Left ventricle myocardium inferior (tissue), 1 donor: ENCODE measurements around the gene SESTD1. TPM values are rescaled to one million over a fixed set of nuclear protein-coding genes. Genes with fewer than 3 reads are reported as not detected.
A peak's percentile ranks its signal among the peaks of the same experiment; 100 is the strongest.
"Not testable (repeated sequence)": the region's sequence is repeated elsewhere in the genome, so short reads cannot be mapped to it uniquely, and the experiment has no call there.

Source experiments
- DNase-seq: peaks from one replicate; pipeline ENCODE4 v3.0.0-alpha.2; 2020
- H3K27ac ChIP-seq: fragments of 200-600 bp; replicated peaks from 2 replicates; pipeline ENCODE4 v1.8.0; 2021
- H3K27me3 ChIP-seq: fragments of 200-600 bp; 2 replicates; pipeline ENCODE4 v1.8.0; 2021; ENCODE audit warnings: low read depth
- H3K36me3 ChIP-seq: fragments of 200-600 bp; 2 replicates; pipeline ENCODE4 v1.8.0; 2021
- H3K4me1 ChIP-seq: fragments of 200-600 bp; 2 replicates; pipeline ENCODE4 v1.8.0; 2021
- H3K4me3 ChIP-seq: fragments of 200-600 bp; 2 replicates; pipeline ENCODE4 v1.8.0; 2021; ENCODE audit warnings: mild to moderate bottlenecking, moderate library complexity
- H3K9me3 ChIP-seq: fragments of 200-600 bp; replicated peaks from 2 replicates; pipeline ENCODE4 v1.8.0; 2021
- CTCF ChIP-seq: fragments of 200-600 bp; IDR thresholded peaks from 2 replicates; pipeline ENCODE4 v1.8.0; 2021; ENCODE audit warnings: antibody characterized with exemption, mild to moderate bottlenecking, borderline replicate concordance
- intact Hi-C: fragments of 100-400 bp; cut with micrococcal nuclease; formaldehyde crosslinking; loops from one replicate; pipeline ENCODE4 v1.11.0; 2022
- total RNA-seq: library from RNA; stranded (reverse); fragmentation: NEBNext Ultra II Directional; extraction: Animal tissue kit (Norgen Biotek cat#: 25700); gene quantifications from one replicate; pipeline ENCODE4 v1.2.1, GENCODE V29; 2021
- donor health status: DM: no; HTN: yes; CAD: no; lungs with severe emphysema.

Gene SESTD1
- total RNA-seq, 1 donor from 2014 or later: 33.7 TPM

- peak overlapping the region; percentile 4 for H3K27ac ChIP-seq
- no peaks in the 10 kb centered on the region for H3K9me3 ChIP-seq
- intact Hi-C loops: loop anchor here (10.0 kb wide), 1 partner anchor 118 kb away; no protein-coding TSS in a partner anchor
- no peaks in the 10 kb centered on the region for H3K27me3 ChIP-seq
- no peak for TF ChIP-seq CTCF
- peaks cover 50% of the 10 kb centered on the region for H3K4me1 ChIP-seq
- no peaks in the 10 kb centered on the region for H3K36me3 ChIP-seq
- no peak overlapping the region for H3K4me3 ChIP-seq
- no peak for DNase-seq
These were observed 38.2 kb downstream of the SESTD1 start for GRCh38 chr2:179226203-179226960.

GRCh38 chr2:179224361-179224760 is 40.3 kb downstream of the SESTD1 start:
- H3K4me3 ChIP-seq: no peak overlapping the region
- no peak for DNase-seq
- H3K27ac ChIP-seq: no peak overlapping the region
- H3K4me1 ChIP-seq: peaks cover 48% of the 10 kb centered on the region
- H3K27me3 ChIP-seq: no peaks in the 10 kb centered on the region
- no peaks in the 10 kb centered on the region for H3K9me3 ChIP-seq
- no peak for TF ChIP-seq CTCF
- no peaks in the 10 kb centered on the region for H3K36me3 ChIP-seq
- intact Hi-C loops: loop anchor here (10.0 kb wide), 1 partner anchor 120 kb away; no protein-coding TSS in a partner anchor

- no peak for DNase-seq
- no peak overlapping the region for H3K4me3 ChIP-seq
- intact Hi-C loops: loop anchor here (10.0 kb wide), 1 partner anchor 123 kb away; no protein-coding TSS in a partner anchor
- no peaks in the 10 kb centered on the region for H3K27me3 ChIP-seq
- TF ChIP-seq CTCF: no peak
- peaks cover 46% of the 10 kb centered on the region for H3K4me1 ChIP-seq
- H3K9me3 ChIP-seq: no peaks in the 10 kb centered on the region
- no peaks in the 10 kb centered on the region for H3K36me3 ChIP-seq
- H3K27ac ChIP-seq: no peak overlapping the region
These were observed 42.6 kb downstream of the SESTD1 start for GRCh38 chr2:179222076-179222475.

- Histone ChIP-seq H3K27me3 (no peaks in the 10 kb centered on the region), H3K4me1 (peaks cover 19% of the 10 kb centered on the region), H3K4me3 (no peak overlapping the region), H3K9me3 (peaks cover 14% of the 10 kb centered on the region), H3K36me3 (no peaks in the 10 kb centered on the region), H3K27ac (no peak overlapping the region)
- peak; percentile 92 for TF ChIP-seq CTCF
- intact Hi-C loops: no loop called here
- peak; percentile 54 for DNase-seq
These were observed 45.6 kb downstream of the SESTD1 start for GRCh38 chr2:179218848-179219594.

GRCh38 chr2:179214671-179215070 is 50.0 kb downstream of the SESTD1 start:
- intact Hi-C loops, DNase-seq, H3K4me1 ChIP-seq, H3K27ac ChIP-seq, H3K36me3 ChIP-seq, H3K4me3 ChIP-seq, H3K27me3 ChIP-seq: not testable (repeated sequence)
- H3K9me3 ChIP-seq: peaks cover 50% of the 10 kb centered on the region

GRCh38 chr2:179211355-179211754 is 53.3 kb downstream of the SESTD1 start:
- intact Hi-C loops: no loop called here
- H3K4me1 ChIP-seq: no peaks in the 10 kb centered on the region
- peaks cover 76% of the 10 kb centered on the region for H3K9me3 ChIP-seq
- no peaks in the 10 kb centered on the region for H3K27me3 ChIP-seq
- no peak overlapping the region for H3K27ac ChIP-seq
- H3K36me3 ChIP-seq: no peaks in the 10 kb centered on the region
- TF ChIP-seq CTCF: no peak
- H3K4me3 ChIP-seq: no peak overlapping the region
- no peak for DNase-seq

GRCh38 chr2:179208277-179208676 is 56.4 kb downstream of the SESTD1 start:
- intact Hi-C loops, H3K4me3 ChIP-seq, H3K36me3 ChIP-seq, H3K27me3 ChIP-seq, H3K27ac ChIP-seq, DNase-seq: not testable (repeated sequence)
- Histone ChIP-seq H3K9me3 (peaks cover 67% of the 10 kb centered on the region), H3K4me1 (peaks cover 11% of the 10 kb centered on the region)
